A549 (cell line): ENCODE measurements around the gene MLC1. TPM values are rescaled to one million over a fixed set of nuclear protein-coding genes. Genes with fewer than 3 reads are reported as not detected.

Experiments used
- ATAC-seq, 2 experiments: fragments of 200-7000 bp in 1 of 2; fragments of >200 bp in 1 of 2; cut with Nextera tagmentation in 1 of 2; cut with Tn5 transposase in 1 of 2; 3 replicates each; pipeline versions ENCODE4 v1.8.0 to v1.9.1; 2018 to 2020; ENCODE audit warnings: mild to moderate bottlenecking in 1 of 2, moderate library complexity in 1 of 2
- CTCF ChIA-PET: fragments of 300-600 bp; sonication (Branson Sonifier 250); formaldehyde crosslinking; extraction: SDS; loops from one replicate; lab custom pipeline; 2021; ENCODE audit warnings: antibody characterized with exemption, inconsistent platforms; lab: Yijun Ruan, JAX
- POLR2A ChIA-PET: fragments of 350-600 bp; formaldehyde crosslinking; extraction: SDS; loops from one replicate; lab custom pipeline; 2021; ENCODE audit warnings: antibody characterized with exemption, inconsistent platforms; lab: Yijun Ruan, JAX
- DNase-seq, 2 experiments: peaks; one replicate each; pipeline versions ENCODE4 v3.0.0 to v3.0.0-alpha.2; 2011 to 2016; ENCODE audit warnings: low read depth in 1 of 2, low spot score in 1 of 2
- FAIRE-seq: peaks from 2 replicates; lab custom pipeline; 2011; peaks lifted over from hg19 to GRCh38; lab: Jason Lieb, UNC
- H3K27ac ChIP-seq, 2 experiments: fragments of >200 bp; sonication (Bioruptor Twin); formaldehyde crosslinking; 3 replicates each; pipeline ENCODE4 v1.5.1; 2016 to 2017
- H3K4me1 ChIP-seq: fragments of >200 bp; sonication (Bioruptor Twin); formaldehyde crosslinking; 3 replicates; pipeline ENCODE4 v1.6.1; 2016
- H3K4me2 ChIP-seq: fragments of >200 bp; sonication (Bioruptor Twin); formaldehyde crosslinking; 3 replicates; pipeline ENCODE4 v1.6.1; 2016
- H3K4me3 ChIP-seq: fragments of >200 bp; sonication (Bioruptor Twin); formaldehyde crosslinking; 3 replicates; pipeline ENCODE4 v1.5.1; 2016
- H3K9me3 ChIP-seq: fragments of >200 bp; sonication (Bioruptor Twin); formaldehyde crosslinking; 3 replicates; pipeline ENCODE4 v1.6.1; 2016
- CBX2 ChIP-seq: fragments of 200-600 bp; sonication (generic); IDR thresholded peaks from 2 replicates; pipeline ENCODE4 v1.6.1; 2016; ENCODE audit warnings: low read depth, mild to moderate bottlenecking, borderline replicate concordance
- CBX8 ChIP-seq: fragments of 200-600 bp; sonication (generic); IDR thresholded peaks from 2 replicates; pipeline ENCODE4 v1.6.1; 2016
- CEBPB ChIP-seq, 2 experiments: fragments of >200 bp in 1 of 2; sonication (Bioruptor Twin) in 1 of 2; formaldehyde crosslinking in 1 of 2; IDR thresholded peaks; 2 replicates each; pipeline ENCODE4 v1.6.1; 2012 to 2016
- CTCF ChIP-seq: fragments of >200 bp; sonication (Bioruptor Twin); formaldehyde crosslinking; IDR thresholded peaks from 3 replicates; pipeline ENCODE4 v1.5.1; 2016
- E2F6 ChIP-seq: IDR thresholded peaks from 2 replicates; pipeline ENCODE4 v1.6.1; 2012; ENCODE audit warnings: low read depth, borderline replicate concordance
- FOSL2 ChIP-seq, 2 experiments: fragments of 450-650 bp in 1 of 2; fragments of >200 bp in 1 of 2; sonication (Bioruptor Twin) in 1 of 2; formaldehyde crosslinking; IDR thresholded peaks; 2 replicates each; pipeline versions ENCODE4 v1.5.0 to v1.6.1; 2016 to 2020; ENCODE audit warnings: mild to moderate bottlenecking in 1 of 2, moderate library complexity in 1 of 2
- HDAC2 ChIP-seq: fragments of 200-600 bp; sonication (generic); IDR thresholded peaks from 2 replicates; pipeline ENCODE4 v1.6.1; 2016
- HOXA7 ChIP-seq: fragments of 250-450 bp; sonication (Bioruptor Pico); IDR thresholded peaks from 2 replicates; pipeline ENCODE4 v1.5.0; 2020; ENCODE audit warnings: mild to moderate bottlenecking, moderate library complexity
- HOXB13 ChIP-seq: fragments of 250-450 bp; sonication (Bioruptor Pico); IDR thresholded peaks from 2 replicates; pipeline ENCODE4 v1.5.0; 2020; ENCODE audit warnings: low read depth, mild to moderate bottlenecking, moderate library complexity
- KDM1A ChIP-seq: fragments of 200-600 bp; sonication (generic); IDR thresholded peaks from 2 replicates; pipeline ENCODE4 v1.6.1; 2016; ENCODE audit warnings: low read depth, mild to moderate bottlenecking
- KDM5A ChIP-seq: fragments of 200-600 bp; sonication (generic); IDR thresholded peaks from 2 replicates; pipeline ENCODE4 v1.6.1; 2016; ENCODE audit warnings: antibody characterized with exemption, mild to moderate bottlenecking
- MAFK ChIP-seq: fragments of 450-650 bp; IDR thresholded peaks from 2 replicates; pipeline ENCODE4 v1.6.1; 2014; ENCODE audit not compliant: partially characterized antibody
- PHF8 ChIP-seq: fragments of 200-600 bp; sonication (generic); IDR thresholded peaks from 2 replicates; pipeline ENCODE4 v1.6.1; 2016; ENCODE audit warnings: low read depth, mild to moderate bottlenecking, antibody characterized with exemption, moderate library complexity, borderline replicate concordance
- POLR2AphosphoS2 ChIP-seq: conservative IDR thresholded peaks from 2 replicates; pipeline ENCODE4 v1.6.1; 2012; ENCODE audit warnings: low read length, improper control_type of control experiment, inconsistent platforms
- RAD21 ChIP-seq, 2 experiments: fragments of >200 bp in 1 of 2; sonication (Bioruptor Twin) in 1 of 2; formaldehyde crosslinking in 1 of 2; IDR thresholded peaks in 1 of 2; conservative IDR thresholded peaks in 1 of 2; 2 replicates in 1 of 2; 3 replicates in 1 of 2; pipeline ENCODE4 v1.6.1; 2012 to 2018; ENCODE audit warnings: inconsistent platforms in 1 of 2
- SMC3 ChIP-seq: fragments of >200 bp; sonication (Bioruptor Twin); formaldehyde crosslinking; IDR thresholded peaks from 3 replicates; pipeline ENCODE4 v1.6.1; 2018; ENCODE audit warnings: inconsistent platforms
- SREBF2 ChIP-seq: fragments of 450-650 bp; IDR thresholded peaks from 2 replicates; pipeline ENCODE4 v1.6.1; 2014; ENCODE audit warnings: mild to moderate bottlenecking, moderate library complexity
- TFCP2L1 ChIP-seq: fragments of 250-450 bp; sonication (Bioruptor Pico); IDR thresholded peaks from 2 replicates; pipeline ENCODE4 v1.5.0; 2021; ENCODE audit warnings: mild to moderate bottlenecking
- ZFP36 ChIP-seq: fragments of 450-650 bp; IDR thresholded peaks from 2 replicates; pipeline ENCODE4 v1.6.1; 2014; ENCODE audit warnings: borderline replicate concordance; ENCODE audit not compliant: partially characterized antibody
- WGBS: methylation state at CpG from one replicate; pipeline ENCODE4 v1.1.6; 2017; ENCODE audit errors: missing lambda C conversion rate; 5-methylcytosine and 5-hydroxymethylcytosine counted together
- polyA plus RNA-seq, 4 experiments: library from polyadenylated mRNA; depleted of rRNA in 3 of 4; stranded (reverse); fragments of >200 nt; fragmentation: RNase III in 1 of 4; extraction: RNeasy Plus Mini Kit Qiagen cat#74134 plus additional on column Dnase treatment in 1 of 4; gene quantifications; 2 replicates in 3 of 4; 3 replicates in 1 of 4; pipeline ENCODE4 v1.2.3, GENCODE V29; 2011 to 2017
- TF ChIP-seq, protein P1 (sequence below): fragments of 450-650 bp; IDR thresholded peaks from 2 replicates; pipeline ENCODE4 v1.6.1; 2014; ENCODE audit warnings: antibody characterized with exemption
- TF ChIP-seq, protein P2 (sequence below): IDR thresholded peaks from 2 replicates; pipeline ENCODE4 v1.6.1; 2012

MLC1 gene
- polyA plus RNA-seq, 2 of the 4 experiments (the other 2 are of a cell fraction), result not detected

DNA sequence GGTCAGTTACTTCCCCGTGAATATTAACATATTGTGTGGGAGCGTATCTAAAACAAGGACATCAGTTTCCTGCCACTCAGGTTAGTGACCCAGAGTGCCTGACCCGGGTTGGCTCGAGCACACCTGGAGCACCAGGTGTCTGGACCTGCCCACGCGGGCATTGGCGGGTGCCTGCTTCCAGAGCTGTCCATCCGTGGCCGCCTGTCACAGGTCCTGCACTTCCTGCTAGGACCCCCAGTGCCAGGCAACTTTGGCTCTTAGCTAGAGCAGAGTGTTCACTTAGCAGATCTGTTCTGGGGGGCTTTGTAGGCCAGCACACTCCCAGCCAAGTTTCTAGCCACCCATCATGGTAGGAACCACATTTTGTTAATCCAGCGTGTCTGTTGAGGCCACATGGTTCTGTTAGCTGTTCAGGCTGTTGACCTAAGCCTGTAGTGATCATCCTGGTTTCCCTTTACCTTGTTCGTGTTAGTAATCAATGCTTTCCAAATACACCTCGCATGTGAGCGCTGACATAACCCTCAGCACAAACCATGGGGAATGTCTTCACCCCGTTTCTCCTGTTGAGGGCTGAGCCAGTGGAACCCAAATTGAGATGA is 34.0 kb upstream of the MLC1 start (continued):
- TF ChIP-seq E2F6, result no peak
- no peak for TF ChIP-seq HDAC2

DNA sequence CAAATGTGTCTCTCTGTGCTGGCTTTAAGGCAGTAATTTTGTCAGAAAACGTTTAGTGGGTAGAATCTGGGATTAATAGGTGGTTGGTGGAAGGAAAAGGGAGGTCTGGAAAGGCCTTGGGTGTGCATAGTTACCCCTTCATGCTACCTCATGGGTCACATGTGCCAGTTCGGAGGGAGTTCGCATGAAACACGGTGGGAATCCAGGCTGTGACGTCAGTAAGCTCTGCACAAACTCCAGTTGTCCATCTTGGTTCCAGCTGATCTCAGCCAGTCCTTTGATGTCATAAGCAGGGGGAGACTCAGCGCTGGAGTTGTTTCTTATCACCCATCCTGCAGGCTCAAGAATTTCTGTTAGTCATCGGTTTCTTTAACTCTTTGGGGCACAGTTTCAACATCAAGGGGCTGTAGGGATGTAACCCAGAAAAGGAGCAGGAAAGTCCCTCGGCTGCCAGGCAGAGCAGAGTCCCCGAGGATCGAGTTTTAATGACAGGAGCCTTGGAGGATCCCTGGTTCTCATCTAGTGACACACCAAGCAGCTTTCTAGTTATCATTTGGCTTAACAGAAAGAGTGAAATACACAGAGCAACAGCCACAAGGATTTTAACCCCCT is 33.4 kb upstream of the MLC1 start:
- Histone ChIP-seq H3K4me1 (peaks cover 18% of the 10 kb centered on the region; the same call in 2 of the 3 replicates), H3K27ac (peak overlapping the region in 1 of 2 experiments; percentile 23; a peak in 2 of 6 replicates), H3K9me3 (peaks cover 7% of the 10 kb centered on the region; the same call in 2 of the 3 replicates), H3K4me3 (no peak overlapping the region), H3K4me2 (peak overlapping the region; percentile 8; the same call in 1 of the 3 replicates)
- 23% methylated on average over 10 of the region's 10 CpGs for WGBS
- CTCF ChIA-PET, result interaction anchor here (1.5 kb wide), 1 partner anchor 63 kb away, joined by 5 read pairs; no protein-coding TSS in a partner anchor
- peak; percentile 61 to 76 for ATAC-seq
- no peak for TF ChIP-seq HOXB13 (CRISPR knock-in tag)
- TF ChIP-seq HOXA7 (CRISPR knock-in tag), result no peak
- TF ChIP-seq PHF8, result no peak
- no peak for TF ChIP-seq CTCF
- TF ChIP-seq E2F6, result no peak
- TF ChIP-seq, protein P1, sequence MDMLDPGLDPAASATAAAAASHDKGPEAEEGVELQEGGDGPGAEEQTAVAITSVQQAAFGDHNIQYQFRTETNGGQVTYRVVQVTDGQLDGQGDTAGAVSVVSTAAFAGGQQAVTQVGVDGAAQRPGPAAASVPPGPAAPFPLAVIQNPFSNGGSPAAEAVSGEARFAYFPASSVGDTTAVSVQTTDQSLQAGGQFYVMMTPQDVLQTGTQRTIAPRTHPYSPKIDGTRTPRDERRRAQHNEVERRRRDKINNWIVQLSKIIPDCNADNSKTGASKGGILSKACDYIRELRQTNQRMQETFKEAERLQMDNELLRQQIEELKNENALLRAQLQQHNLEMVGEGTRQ, result 0 out of 2 replicates have a peak, but pooled peaks have one; percentile 28
- TF ChIP-seq POLR2AphosphoS2, result no peak
- TF ChIP-seq SREBF2, result no peak
- DNase-seq, result peak; percentile 15 to 62
- POLR2A ChIA-PET, result no interaction called here
- no peak for FAIRE-seq

GRCh38 chr22:50118129-50118528 is 32.9 kb upstream of the MLC1 start:
- Histone ChIP-seq H3K4me2 (peak overlapping the region; percentile 8; the same call in 1 of the 3 replicates), H3K27ac (peak overlapping the region in 1 of 2 experiments; percentile 23; a peak in 2 of 6 replicates), H3K4me3 (no peak overlapping the region), H3K9me3 (peaks cover 3% of the 10 kb centered on the region; the same call in 2 of the 3 replicates), H3K4me1 (peaks cover 18% of the 10 kb centered on the region; the same call in 2 of the 3 replicates)
- no peak for DNase-seq
- 59% methylated on average over 3 of the region's 3 CpGs for WGBS
- FAIRE-seq, result no peak
- ATAC-seq, result no peak
- TF ChIP-seq CBX2 (no peak), ZFP36 (no peak), KDM5A (no peak), KDM1A (no peak), SMC3 (no peak), CBX8 (no peak), RAD21 (conservative IDR thresholded peaks at IDR 0.05 in 1 of 2, IDR thresholded peaks at IDR 0.05 in 1 of 2) (no peak), TFCP2L1 (no peak), FOSL2 (IDR thresholded peaks at IDR 0.05) (no peak), FOSL2 (CRISPR knock-in tag; IDR thresholded peaks at IDR 0.05) (no peak), E2F6 (no peak), MAFK (no peak), CEBPB (IDR thresholded peaks at IDR 0.05) (no peak), HOXA7 (CRISPR knock-in tag) (no peak), HOXB13 (CRISPR knock-in tag) (no peak)
- TF ChIP-seq, protein P2, sequence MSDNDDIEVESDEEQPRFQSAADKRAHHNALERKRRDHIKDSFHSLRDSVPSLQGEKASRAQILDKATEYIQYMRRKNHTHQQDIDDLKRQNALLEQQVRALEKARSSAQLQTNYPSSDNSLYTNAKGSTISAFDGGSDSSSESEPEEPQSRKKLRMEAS, result no peak
- CTCF ChIA-PET, result interaction anchor here (1.5 kb wide), 1 partner anchor 62 kb away, joined by 5 read pairs; no protein-coding TSS in a partner anchor
- POLR2A ChIA-PET, result no interaction called here
